ENCODE data around the gene FAXC. TPM values are rescaled to one million over a fixed set of nuclear protein-coding genes. Genes with fewer than 3 reads are reported as not detected.

FAXC gene
- total and polyA plus RNA-seq, 2 of the 13 experiments (the other 11 are each of a cell fraction or from before 2014, with no cell fraction given): 0.11 to 0.63 TPM

DNA sequence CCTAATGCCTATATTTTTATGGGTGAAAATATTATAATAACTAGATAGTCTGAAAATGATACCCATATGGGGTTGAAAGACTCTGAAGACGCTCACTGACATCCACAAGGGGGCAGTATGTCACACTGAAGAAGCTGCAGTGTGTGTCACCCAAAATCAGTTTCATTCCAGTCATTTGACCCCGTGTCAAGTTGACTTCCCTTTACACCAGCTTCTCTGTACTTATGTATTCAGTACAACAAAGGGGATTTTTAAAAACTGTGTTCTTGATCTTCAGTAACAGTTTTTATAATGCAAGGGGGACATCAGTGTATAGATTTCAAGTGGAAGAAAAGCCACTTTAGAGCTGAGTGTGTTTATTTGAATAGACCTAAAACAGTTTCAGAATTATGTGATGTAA, 19.3 kb downstream of the FAXC start:
- Histone ChIP-seq H3K27me3 (ENCODE audit: control insufficient read depth in 1 of 2, insufficient read depth in 2 of 2, low read length in 2 of 2) (no peaks in the 10 kb centered on the region), H3K4me2 (ENCODE audit: low read depth, low read length) (no peak overlapping the region), H3K9me3 (ENCODE audit: low read length) (no peaks in the 10 kb centered on the region), H3K4me1 (ENCODE audit: insufficient read depth, low read length) (peaks cover 5% of the 10 kb centered on the region; the same call in 1 of the 2 replicates), H3K27ac (ENCODE audit: extremely low read length, insufficient read depth, low read length) (no peak overlapping the region), H4K20me1 (ENCODE audit: insufficient read depth, low read length) (no peaks in the 10 kb centered on the region), H3K36me3 (replicated peaks in 1 of 2; ENCODE audit: control insufficient read depth in 1 of 2, insufficient read depth in 2 of 2, low read length in 2 of 2) (no peaks in the 10 kb centered on the region), H3K9ac (ENCODE audit: insufficient read depth, low read depth, low read length) (no peak overlapping the region), H3K79me2 (ENCODE audit: insufficient read depth, low read length) (no peaks in the 10 kb centered on the region), H2AFZ (ENCODE audit: low read length) (no peak overlapping the region), H3K4me3 (replicated peaks in 1 of 3; ENCODE audit: insufficient read depth in 1 of 3, low read depth in 2 of 3, low read length in 3 of 3) (no peak overlapping the region)
- intact Hi-C loops (cut with micrococcal nuclease; ENCODE audit: unreplicated experiment): loop anchor here (5.0 kb wide), 2 partner anchors 62 to 492 kb away; partner anchors contain the start of gene COQ3
- peak; percentile 52 for DNase-seq (ENCODE audit: low spot score)
- ChIA-PET CTCF (ENCODE audit: low intra/inter-chr PET ratio, low total read pairs) (no interaction called here), POLR2A (interaction anchor here (2.8 kb wide), 1 partner anchor 95 kb away, joined by 11 read pairs; the partner anchor contains the start of gene PNISR)
- no TSS peak for BruUV-seq (replicated peaks)
- FAIRE-seq: peak; percentile 77
- ATAC-seq: peak; percentile 88
- in situ Hi-C loops (cut with HindIII; ENCODE audit: extremely low pct_ligation_motif_present, low pct_unique_long_range_greater_than_20kb): loop anchor here (25.0 kb wide), 1 partner anchor 482 kb away; no protein-coding TSS in a partner anchor
- WGBS (ENCODE audit: low lambda C conversion rate): 7% methylated on average over 2 of the region's 2 CpGs
- TF ChIP-seq ZNF546 (CRISPR knock-in tag; conservative IDR thresholded peaks at IDR 0.05): no peak
- TF ChIP-seq SAP130 (CRISPR knock-in tag; IDR thresholded peaks at IDR 0.05; ENCODE audit: low read depth): no peak
- TF ChIP-seq, protein P1, sequence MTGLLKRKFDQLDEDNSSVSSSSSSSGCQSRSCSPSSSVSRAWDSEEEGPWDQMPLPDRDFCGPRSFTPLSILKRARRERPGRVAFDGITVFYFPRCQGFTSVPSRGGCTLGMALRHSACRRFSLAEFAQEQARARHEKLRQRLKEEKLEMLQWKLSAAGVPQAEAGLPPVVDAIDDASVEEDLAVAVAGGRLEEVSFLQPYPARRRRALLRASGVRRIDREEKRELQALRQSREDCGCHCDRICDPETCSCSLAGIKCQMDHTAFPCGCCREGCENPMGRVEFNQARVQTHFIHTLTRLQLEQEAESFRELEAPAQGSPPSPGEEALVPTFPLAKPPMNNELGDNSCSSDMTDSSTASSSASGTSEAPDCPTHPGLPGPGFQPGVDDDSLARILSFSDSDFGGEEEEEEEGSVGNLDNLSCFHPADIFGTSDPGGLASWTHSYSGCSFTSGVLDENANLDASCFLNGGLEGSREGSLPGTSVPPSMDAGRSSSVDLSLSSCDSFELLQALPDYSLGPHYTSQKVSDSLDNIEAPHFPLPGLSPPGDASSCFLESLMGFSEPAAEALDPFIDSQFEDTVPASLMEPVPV (CRISPR knock-in tag; IDR thresholded peaks at IDR 0.05): no peak
- TF ChIP-seq ZNF446 (CRISPR knock-in tag; IDR thresholded peaks at IDR 0.05): no peak
- TF ChIP-seq, protein P2, sequence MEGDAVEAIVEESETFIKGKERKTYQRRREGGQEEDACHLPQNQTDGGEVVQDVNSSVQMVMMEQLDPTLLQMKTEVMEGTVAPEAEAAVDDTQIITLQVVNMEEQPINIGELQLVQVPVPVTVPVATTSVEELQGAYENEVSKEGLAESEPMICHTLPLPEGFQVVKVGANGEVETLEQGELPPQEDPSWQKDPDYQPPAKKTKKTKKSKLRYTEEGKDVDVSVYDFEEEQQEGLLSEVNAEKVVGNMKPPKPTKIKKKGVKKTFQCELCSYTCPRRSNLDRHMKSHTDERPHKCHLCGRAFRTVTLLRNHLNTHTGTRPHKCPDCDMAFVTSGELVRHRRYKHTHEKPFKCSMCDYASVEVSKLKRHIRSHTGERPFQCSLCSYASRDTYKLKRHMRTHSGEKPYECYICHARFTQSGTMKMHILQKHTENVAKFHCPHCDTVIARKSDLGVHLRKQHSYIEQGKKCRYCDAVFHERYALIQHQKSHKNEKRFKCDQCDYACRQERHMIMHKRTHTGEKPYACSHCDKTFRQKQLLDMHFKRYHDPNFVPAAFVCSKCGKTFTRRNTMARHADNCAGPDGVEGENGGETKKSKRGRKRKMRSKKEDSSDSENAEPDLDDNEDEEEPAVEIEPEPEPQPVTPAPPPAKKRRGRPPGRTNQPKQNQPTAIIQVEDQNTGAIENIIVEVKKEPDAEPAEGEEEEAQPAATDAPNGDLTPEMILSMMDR (CRISPR knock-in tag; IDR thresholded peaks at IDR 0.05): peak; percentile 64
- no peak for TF ChIP-seq ZNF451 (CRISPR knock-in tag; IDR thresholded peaks at IDR 0.05)
- 0 out of 2 replicates have a peak, but pooled peaks have one; percentile 17 for TF ChIP-seq RXRB (CRISPR knock-in tag; IDR thresholded peaks at IDR 0.05; ENCODE audit: borderline replicate concordance)
- TF ChIP-seq AKAP8 (CRISPR knock-in tag; IDR thresholded peaks at IDR 0.05): no peak
- TF ChIP-seq RAD21 (CRISPR knock-in tag; IDR thresholded peaks at IDR 0.05): 0 out of 2 replicates have a peak, but pooled peaks have one; percentile 21
- no peak for TF ChIP-seq TRIM24 (CRISPR knock-in tag; IDR thresholded peaks at IDR 0.05)
- peak; percentile 54 for TF ChIP-seq STAG1 (CRISPR knock-in tag; IDR thresholded peaks at IDR 0.05)
- TF ChIP-seq, protein P3, sequence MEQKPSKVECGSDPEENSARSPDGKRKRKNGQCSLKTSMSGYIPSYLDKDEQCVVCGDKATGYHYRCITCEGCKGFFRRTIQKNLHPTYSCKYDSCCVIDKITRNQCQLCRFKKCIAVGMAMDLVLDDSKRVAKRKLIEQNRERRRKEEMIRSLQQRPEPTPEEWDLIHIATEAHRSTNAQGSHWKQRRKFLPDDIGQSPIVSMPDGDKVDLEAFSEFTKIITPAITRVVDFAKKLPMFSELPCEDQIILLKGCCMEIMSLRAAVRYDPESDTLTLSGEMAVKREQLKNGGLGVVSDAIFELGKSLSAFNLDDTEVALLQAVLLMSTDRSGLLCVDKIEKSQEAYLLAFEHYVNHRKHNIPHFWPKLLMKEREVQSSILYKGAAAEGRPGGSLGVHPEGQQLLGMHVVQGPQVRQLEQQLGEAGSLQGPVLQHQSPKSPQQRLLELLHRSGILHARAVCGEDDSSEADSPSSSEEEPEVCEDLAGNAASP (CRISPR knock-in tag; IDR thresholded peaks at IDR 0.05; ENCODE audit: borderline replicate concordance): 0 out of 2 replicates have a peak, but pooled peaks have one; percentile 15
- no peak for TF ChIP-seq CENPT (CRISPR knock-in tag; IDR thresholded peaks at IDR 0.05; ENCODE audit: low read depth)
- TF ChIP-seq GABPB1 (CRISPR knock-in tag; IDR thresholded peaks at IDR 0.05): no peak
